Esophagus squamous epithelium (tissue), 4 donors: ENCODE data around the gene MAST3.

Experiments
- CTCF ChIP-seq, 6 experiments: fragments of 450-650 bp in 4 of 6; fragments of 200-600 bp in 2 of 6; sonication (generic) in 2 of 6; IDR thresholded peaks; one replicate each; pipeline ENCODE4 v1.5.1; 2016 to 2019; ENCODE audit warnings: antibody characterized with exemption in 6 of 6, mild to moderate bottlenecking in 4 of 6, moderate library complexity in 4 of 6
- POLR2A ChIP-seq, 4 donors: fragments of 450-650 bp; IDR thresholded peaks; one replicate each; pipeline ENCODE4 v1.6.1; 2017; ENCODE audit warnings: antibody characterized with exemption in 4 of 4, mild to moderate bottlenecking in 4 of 4, moderate library complexity in 3 of 4

- TF ChIP-seq CTCF (IDR thresholded peaks at IDR 0.05), result no peak
- TF ChIP-seq POLR2A (IDR thresholded peaks at IDR 0.05), result no peak
Observed at GRCh38 chr19:18063463-18063862, 34.1 kb upstream of the MAST3 start.
